HS-5 (cell line): Measurements from ENCODE around the gene CDH22.

Experiments
- DNase-seq: peaks from one replicate; pipeline ENCODE4 v3.0.0-alpha.2; 2012; ENCODE audit warnings: low read depth

CDH22 gene

GRCh38 chr20:46308258-46309157 is at the start of gene CDH22:
Gene CDH22 (minus strand): TSS chr20:46308498. CDS start chr20:46251294, 57,204 bp downstream.
- no peak for DNase-seq

GRCh38 chr20:46357030-46357514 is 48.8 kb upstream of the CDH22 start:
- no peak for DNase-seq

- DNase-seq: no peak
Measured at GRCh38 chr20:46356195-46357029, 48.1 kb upstream of the CDH22 start.

- DNase-seq: no peak
Measured at GRCh38 chr20:46355778-46356177, 47.5 kb upstream of the CDH22 start.

GRCh38 chr20:46354920-46355654 is 46.8 kb upstream of the CDH22 start:
- no peak for DNase-seq

- DNase-seq: no peak
Measured at GRCh38 chr20:46354207-46354555, 45.9 kb upstream of the CDH22 start.

- no peak for DNase-seq
Measured at GRCh38 chr20:46353500-46354206, 45.4 kb upstream of the CDH22 start.

- DNase-seq: no peak
Measured at GRCh38 chr20:46352370-46352938, 44.2 kb upstream of the CDH22 start.

- no peak for DNase-seq
Measured at GRCh38 chr20:46351357-46352058, 43.2 kb upstream of the CDH22 start.

- no peak for DNase-seq
Measured at GRCh38 chr20:46350986-46351267, 42.6 kb upstream of the CDH22 start.

- peak; percentile 25 for DNase-seq
Measured at GRCh38 chr20:46350201-46350985, 42.1 kb upstream of the CDH22 start.

GRCh38 chr20:46349742-46350056 is 41.4 kb upstream of the CDH22 start:
- no peak for DNase-seq

GRCh38 chr20:46349035-46349741 is 40.9 kb upstream of the CDH22 start:
- no peak for DNase-seq

GRCh38 chr20:46347841-46348803 is 39.8 kb upstream of the CDH22 start:
- no peak for DNase-seq

GRCh38 chr20:46346770-46347169 is 38.5 kb upstream of the CDH22 start:
- DNase-seq: no peak

GRCh38 chr20:46344488-46345162 is 36.3 kb upstream of the CDH22 start:
- no peak for DNase-seq

GRCh38 chr20:46343975-46344357 is 35.7 kb upstream of the CDH22 start:
- DNase-seq: no peak
